Measurements from ENCODE around the gene GDF15.
A peak's percentile ranks its signal among the peaks of the same experiment; 100 is the strongest.
"Not testable (repeated sequence)": the region's sequence is repeated elsewhere in the genome, so short reads cannot be mapped to it uniquely, and the experiment has no call there.

GDF15 gene

GRCh38 chr19:18348171-18348570 lies 37.8 kb upstream of the GDF15 start:
- no peak overlapping the region for H3K4me3 ChIP-seq (ENCODE audit: low read length, poor library complexity, severe bottlenecking)
- H3K9me3 ChIP-seq (ENCODE audit: insufficient read depth, low read depth, low read length), result no peaks in the 10 kb centered on the region
- no peak overlapping the region for H3K4me2 ChIP-seq (ENCODE audit: low read depth, low read length, poor library complexity, severe bottlenecking)
- no peaks in the 10 kb centered on the region for H3K27me3 ChIP-seq (ENCODE audit: insufficient read depth, low read length, poor library complexity, severe bottlenecking)
- H4K20me1 ChIP-seq (ENCODE audit: insufficient read depth, low read length, poor library complexity, severe bottlenecking), result no peaks in the 10 kb centered on the region
- peaks cover 2% of the 10 kb centered on the region; the same call in 1 of the 2 replicates for H3K79me2 ChIP-seq (ENCODE audit: insufficient read depth, low read length)
- no peaks in the 10 kb centered on the region for H3K9me2 ChIP-seq (replicated peaks; ENCODE audit: low read depth, low read length)
- no peak overlapping the region for H3K9ac ChIP-seq (ENCODE audit: low read depth, low read length, poor library complexity, severe bottlenecking)
- TF ChIP-seq CTCF (conservative IDR thresholded peaks at IDR 0.05; ENCODE audit: low read length), result no peak
- no peak for TF ChIP-seq EZH2phosphoT487 (IDR thresholded peaks at IDR 0.05; ENCODE audit: borderline replicate concordance)
- H3F3A ChIP-seq (ENCODE audit: low read depth), result 0 out of 2 replicates have a peak, but pooled peaks cover 2% of the 10 kb centered on the region
- H3K36me3 ChIP-seq (ENCODE audit: insufficient read depth, low read length), result no peaks in the 10 kb centered on the region; the same call in 1 of the 2 replicates
- no peak overlapping the region for H2AFZ ChIP-seq (ENCODE audit: low read length)
- H3K4me1 ChIP-seq (ENCODE audit: insufficient read depth, low read length, poor library complexity, severe bottlenecking), result no peaks in the 10 kb centered on the region

GRCh38 chr19:18348818-18349339 lies 37.1 kb upstream of the GDF15 start:
- not testable (repeated sequence) for H3K9me2 ChIP-seq (replicated peaks; ENCODE audit: low read depth, low read length); H3K4me1 ChIP-seq (ENCODE audit: insufficient read depth, low read length, poor library complexity, severe bottlenecking); H3K79me2 ChIP-seq (ENCODE audit: insufficient read depth, low read length); H2AFZ ChIP-seq (ENCODE audit: low read length); H3K9me3 ChIP-seq (ENCODE audit: insufficient read depth, low read depth, low read length); H3K27me3 ChIP-seq (ENCODE audit: insufficient read depth, low read length, poor library complexity, severe bottlenecking); H4K20me1 ChIP-seq (ENCODE audit: insufficient read depth, low read length, poor library complexity, severe bottlenecking); H3K36me3 ChIP-seq (ENCODE audit: insufficient read depth, low read length); H3K9ac ChIP-seq (ENCODE audit: low read depth, low read length, poor library complexity, severe bottlenecking); H3K4me2 ChIP-seq (ENCODE audit: low read depth, low read length, poor library complexity, severe bottlenecking); H3F3A ChIP-seq (ENCODE audit: low read depth); H3K4me3 ChIP-seq (ENCODE audit: low read length, poor library complexity, severe bottlenecking)

- H2AFZ ChIP-seq (ENCODE audit: low read length), result no peak overlapping the region
- TF ChIP-seq EZH2phosphoT487 (IDR thresholded peaks at IDR 0.05; ENCODE audit: borderline replicate concordance) (no peak), CTCF (conservative IDR thresholded peaks at IDR 0.05; ENCODE audit: low read length) (peak; percentile 84)
- H3K4me3 ChIP-seq (ENCODE audit: low read length, poor library complexity, severe bottlenecking), result no peak overlapping the region
- H3F3A ChIP-seq (ENCODE audit: low read depth), result 0 out of 2 replicates have a peak, but pooled peaks cover 2% of the 10 kb centered on the region
- no peaks in the 10 kb centered on the region for H3K4me1 ChIP-seq (ENCODE audit: insufficient read depth, low read length, poor library complexity, severe bottlenecking)
- no peaks in the 10 kb centered on the region for H3K36me3 ChIP-seq (ENCODE audit: insufficient read depth, low read length)
- no peak overlapping the region for H3K4me2 ChIP-seq (ENCODE audit: low read depth, low read length, poor library complexity, severe bottlenecking)
- H3K9ac ChIP-seq (ENCODE audit: low read depth, low read length, poor library complexity, severe bottlenecking), result no peak overlapping the region
- H3K27me3 ChIP-seq (ENCODE audit: insufficient read depth, low read length, poor library complexity, severe bottlenecking), result no peaks in the 10 kb centered on the region
- no peaks in the 10 kb centered on the region; the same call in 1 of the 2 replicates for H3K79me2 ChIP-seq (ENCODE audit: insufficient read depth, low read length)
- H4K20me1 ChIP-seq (ENCODE audit: insufficient read depth, low read length, poor library complexity, severe bottlenecking), result no peaks in the 10 kb centered on the region
- no peaks in the 10 kb centered on the region for H3K9me3 ChIP-seq (ENCODE audit: insufficient read depth, low read depth, low read length)
- no peaks in the 10 kb centered on the region for H3K9me2 ChIP-seq (replicated peaks; ENCODE audit: low read depth, low read length)
Measured at GRCh38 chr19:18349524-18350128, 36.3 kb upstream of the GDF15 start.

GRCh38 chr19:18350490-18350889 lies 35.5 kb upstream of the GDF15 start:
- H3K9me3 ChIP-seq (ENCODE audit: insufficient read depth, low read depth, low read length), result no peaks in the 10 kb centered on the region
- H3K9ac ChIP-seq (ENCODE audit: low read depth, low read length, poor library complexity, severe bottlenecking), result no peak overlapping the region
- H3K36me3 ChIP-seq (ENCODE audit: insufficient read depth, low read length), result peaks cover under 1% of the 10 kb centered on the region; the same call in 1 of the 2 replicates
- no peaks in the 10 kb centered on the region for H3K4me1 ChIP-seq (ENCODE audit: insufficient read depth, low read length, poor library complexity, severe bottlenecking)
- H3F3A ChIP-seq (ENCODE audit: low read depth), result no peaks in the 10 kb centered on the region
- no peaks in the 10 kb centered on the region; the same call in 1 of the 2 replicates for H3K79me2 ChIP-seq (ENCODE audit: insufficient read depth, low read length)
- no peaks in the 10 kb centered on the region for H4K20me1 ChIP-seq (ENCODE audit: insufficient read depth, low read length, poor library complexity, severe bottlenecking)
- no peaks in the 10 kb centered on the region for H3K9me2 ChIP-seq (replicated peaks; ENCODE audit: low read depth, low read length)
- TF ChIP-seq CTCF (conservative IDR thresholded peaks at IDR 0.05; ENCODE audit: low read length) (no peak), EZH2phosphoT487 (IDR thresholded peaks at IDR 0.05; ENCODE audit: borderline replicate concordance) (no peak)
- no peaks in the 10 kb centered on the region for H3K27me3 ChIP-seq (ENCODE audit: insufficient read depth, low read length, poor library complexity, severe bottlenecking)
- H2AFZ ChIP-seq (ENCODE audit: low read length), result no peak overlapping the region
- no peak overlapping the region for H3K4me2 ChIP-seq (ENCODE audit: low read depth, low read length, poor library complexity, severe bottlenecking)
- H3K4me3 ChIP-seq (ENCODE audit: low read length, poor library complexity, severe bottlenecking), result no peak overlapping the region

All from Loucy (cell line).